Anterior cingulate cortex (tissue), 58 donors: Measurements from ENCODE around the gene TMEM131L.

Source experiments
- DNase-seq, 58 donors: peaks; one replicate each; lab custom pipeline; 2025; lab: John Stamatoyannopoulos, UW

TMEM131L gene

DNA sequence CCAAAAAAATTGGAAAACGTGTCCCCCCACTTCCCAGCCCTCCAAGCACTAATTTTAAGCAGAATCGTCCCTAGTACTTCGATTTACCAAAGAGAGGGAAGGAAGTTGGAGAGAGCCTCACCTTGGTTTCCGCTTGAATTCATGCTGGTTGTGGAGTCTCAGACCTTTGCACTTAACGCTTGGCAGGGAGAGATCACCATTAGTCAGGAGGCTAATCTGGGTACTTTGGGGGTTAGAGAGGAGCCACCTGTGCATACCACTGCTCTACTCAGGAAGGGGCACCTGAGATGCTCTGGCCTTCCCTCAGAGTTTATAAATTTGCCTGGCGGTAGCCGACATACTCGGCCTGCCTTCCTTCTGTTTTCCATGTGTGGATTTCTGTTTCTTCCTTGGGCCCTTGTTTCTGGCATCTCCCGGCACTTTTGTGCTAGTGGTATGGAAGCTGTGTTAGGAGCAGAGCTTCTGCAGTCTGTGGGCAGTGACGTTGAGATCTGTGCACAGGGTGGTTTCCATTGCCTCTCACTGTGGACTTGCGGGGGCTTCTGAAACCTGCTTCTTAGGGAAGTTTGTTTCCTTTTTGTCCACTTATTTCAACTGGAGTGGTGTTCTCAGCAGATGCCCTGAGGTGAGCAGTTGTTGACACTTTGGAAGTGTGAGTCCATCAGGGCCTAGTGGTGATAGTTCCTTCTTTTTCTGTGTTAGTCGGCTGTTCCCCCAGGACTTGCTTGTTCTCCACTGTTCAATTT lies 104.2 kb downstream of the TMEM131L start:
- no peak for DNase-seq

DNA sequence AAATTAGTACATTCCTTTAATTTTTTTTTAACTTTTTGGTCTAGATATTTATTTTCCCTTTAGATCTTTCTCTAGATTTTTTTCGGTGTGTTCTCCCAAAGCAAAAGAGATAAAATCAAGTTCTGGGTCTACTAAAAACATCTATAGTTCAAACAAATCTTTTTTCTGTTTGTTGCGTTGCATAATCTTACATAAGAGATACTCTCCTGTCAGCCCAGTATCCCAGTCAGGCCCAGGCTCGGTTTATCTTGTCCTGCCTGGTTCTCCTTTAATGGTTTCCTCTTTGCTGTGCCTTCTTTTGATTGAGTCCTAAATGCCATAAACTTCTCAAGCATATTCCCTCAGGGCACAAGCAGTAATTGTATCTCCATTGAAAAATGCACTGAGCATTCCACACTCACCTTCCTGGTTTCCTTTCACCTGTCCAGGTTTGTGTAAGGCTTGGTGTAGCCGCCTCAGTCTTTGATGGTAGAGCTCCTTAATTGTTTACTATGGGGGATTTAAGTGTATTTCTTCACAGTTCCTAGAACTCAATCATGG lies 104.9 kb downstream of the TMEM131L start:
- DNase-seq = no peak

DNA sequence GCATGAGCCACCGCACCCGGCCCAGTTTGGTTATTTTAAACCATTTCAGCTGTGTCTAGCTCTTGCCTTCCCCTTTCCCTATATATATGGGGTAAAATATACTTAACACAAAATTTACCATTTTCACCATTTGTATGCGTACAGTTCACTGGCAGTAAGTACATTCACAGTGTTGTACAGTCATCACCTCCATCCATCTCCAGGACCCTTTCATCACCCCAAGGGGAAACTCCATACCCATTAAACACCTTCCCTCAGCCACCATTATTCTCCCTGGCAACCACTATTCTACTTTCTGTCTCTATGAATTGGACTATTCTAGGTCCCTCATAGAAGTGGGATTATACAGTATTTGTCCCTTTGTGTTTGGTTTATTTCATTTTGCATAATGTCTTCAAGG lies 106.4 kb downstream of the TMEM131L start:
- DNase-seq = no peak

- no peak for DNase-seq
Measured at GRCh38 chr4:153573221-153573620, 107.1 kb downstream of the TMEM131L start.

- peak in 51 of 58 donors; percentile 3 to 83 (median 46) for DNase-seq
Measured at GRCh38 chr4:153573881-153574802, 108.0 kb downstream of the TMEM131L start.

DNA sequence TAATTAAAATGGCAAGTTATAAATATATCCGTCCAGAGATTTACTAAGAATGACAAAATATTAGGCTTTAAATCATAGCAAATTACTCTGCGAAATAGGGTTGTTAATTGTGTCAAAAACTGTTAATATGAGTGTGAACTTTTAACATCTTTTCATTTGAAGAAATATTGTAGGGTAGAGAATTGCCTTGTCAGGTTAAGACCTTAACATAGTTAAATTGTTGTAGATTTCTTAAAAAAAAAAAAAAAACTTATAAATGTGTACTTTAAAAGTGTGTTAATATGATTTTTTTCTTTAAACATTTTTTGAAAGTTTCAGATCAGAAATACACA lies 110.2 kb downstream of the TMEM131L start:
- no peak for DNase-seq

DNA sequence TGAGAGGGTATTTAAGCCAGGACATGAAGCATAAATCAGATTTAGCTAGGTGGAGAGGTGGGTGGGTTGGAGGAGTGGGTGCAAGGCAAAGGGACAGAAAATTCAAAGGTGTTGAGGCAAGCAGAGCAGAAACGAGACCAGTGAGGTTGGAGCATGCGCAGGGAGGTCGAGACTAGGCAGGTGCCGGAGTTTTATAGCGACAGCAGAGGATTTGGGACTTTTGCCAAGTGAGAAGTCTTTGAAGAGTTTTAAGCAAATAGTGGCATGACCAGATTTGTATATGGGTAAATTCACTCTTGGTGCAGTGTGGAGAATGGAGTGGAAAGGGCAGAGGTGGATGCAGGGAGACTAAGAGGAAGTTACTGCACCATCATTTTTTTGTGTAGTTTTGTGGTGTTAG lies 110.9 kb downstream of the TMEM131L start:
- no peak for DNase-seq

DNA sequence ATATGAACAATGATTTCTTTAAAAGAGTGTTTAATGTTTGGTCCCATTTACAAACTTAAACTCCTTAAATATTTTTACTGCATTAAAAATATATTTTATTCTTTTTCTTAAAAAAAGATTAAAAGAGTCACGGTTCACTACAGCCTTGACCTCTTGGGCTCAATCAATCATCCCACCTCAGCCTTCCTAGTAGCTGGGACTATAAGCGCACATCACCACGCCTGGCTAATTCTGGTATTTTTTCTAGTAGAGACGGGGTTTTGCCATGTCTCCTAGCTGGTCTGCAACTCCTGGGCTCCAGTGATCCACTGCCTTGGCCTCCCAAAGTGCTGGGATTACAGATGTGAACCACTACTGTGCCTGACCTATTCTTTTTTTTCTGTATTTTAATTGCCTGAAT lies 113.2 kb downstream of the TMEM131L start:
- no peak for DNase-seq

GRCh38 chr4:153579872-153580271 lies 113.7 kb downstream of the TMEM131L start:
- no peak for DNase-seq

GRCh38 chr4:153582954-153583702 lies 117.0 kb downstream of the TMEM131L start:
- no peak for DNase-seq

DNA sequence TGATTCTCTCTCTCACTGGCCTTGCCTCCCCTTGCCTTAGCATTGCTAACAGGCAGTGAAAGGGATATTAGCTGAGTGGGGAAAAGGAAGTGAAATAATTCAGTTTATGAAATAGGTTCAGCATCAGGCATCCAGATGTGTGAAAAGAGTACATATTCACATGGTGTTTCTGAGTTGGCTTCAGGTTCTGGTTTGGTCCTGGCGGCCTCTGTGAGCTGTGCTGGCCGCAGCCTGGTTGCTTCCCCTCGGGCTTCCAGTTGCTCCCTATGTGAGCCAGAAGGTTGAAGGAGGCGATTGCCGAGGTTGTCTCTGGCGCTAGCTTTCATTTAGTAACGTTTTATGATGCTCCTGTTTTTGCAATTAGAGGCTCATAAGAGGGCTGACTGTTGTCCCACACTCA lies 118.9 kb downstream of the TMEM131L start:
- no peak for DNase-seq

DNA sequence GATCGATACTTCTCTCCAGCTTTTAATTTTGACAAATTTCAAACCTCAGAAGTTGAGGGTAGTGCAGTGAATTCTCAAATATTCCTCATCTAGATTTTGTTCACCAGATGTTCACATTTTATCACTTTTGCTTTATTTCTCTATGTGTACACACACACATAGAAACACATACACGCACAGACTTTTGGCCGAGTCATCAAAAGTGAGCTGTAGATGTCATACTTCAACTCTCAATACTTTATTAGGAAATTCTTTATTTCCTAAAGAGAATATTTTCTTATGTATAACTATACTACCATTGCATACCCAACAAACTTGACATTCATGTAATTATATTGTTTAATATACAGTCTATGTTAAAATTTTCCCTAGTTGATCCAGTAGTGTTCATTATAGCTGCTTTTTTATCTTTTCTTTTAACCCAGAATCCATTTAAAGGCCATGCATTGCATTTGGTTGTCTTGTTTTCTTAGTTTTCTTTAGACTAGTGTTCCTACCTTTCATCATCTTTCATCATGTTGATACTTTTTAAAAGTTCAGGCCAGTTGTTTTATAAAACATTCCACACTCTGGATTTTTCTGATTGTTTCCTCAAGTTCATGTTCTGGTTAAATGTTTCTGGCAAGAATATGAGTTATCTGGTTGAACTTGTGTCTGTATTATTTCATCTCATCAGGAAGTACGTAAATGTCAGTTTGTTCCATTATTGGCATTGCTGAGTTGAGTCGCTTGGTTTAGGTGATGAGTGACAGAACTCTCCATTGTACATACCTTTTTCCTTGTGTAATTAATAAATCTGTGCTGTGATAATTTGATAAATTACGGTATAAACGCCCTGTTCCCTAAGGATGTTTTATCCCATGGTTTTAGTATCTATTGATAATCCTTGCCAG lies 123.8 kb downstream of the TMEM131L start:
- no peak for DNase-seq

DNA sequence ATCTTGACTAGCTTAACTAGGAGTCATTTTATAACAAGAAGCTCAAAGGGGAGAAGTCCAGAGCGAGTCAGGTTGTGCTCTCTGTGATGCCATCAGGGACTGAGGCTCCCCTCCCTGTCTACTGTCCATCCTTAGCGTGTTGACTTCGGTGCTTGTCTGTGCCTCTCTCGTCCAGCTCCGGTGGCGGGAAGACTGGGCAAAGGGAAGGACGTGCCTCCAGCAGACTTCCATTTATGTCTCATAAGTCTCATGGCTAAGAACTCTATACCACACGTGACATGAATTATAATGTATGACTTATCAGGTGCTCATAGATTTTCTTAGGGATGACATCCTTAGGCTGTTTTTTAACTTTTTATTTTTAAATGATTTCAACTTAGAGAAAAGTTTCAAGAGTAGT lies 125.3 kb downstream of the TMEM131L start:
- DNase-seq = no peak

- DNase-seq = no peak
Measured at GRCh38 chr4:153592064-153592463, 125.9 kb downstream of the TMEM131L start.

GRCh38 chr4:153593161-153593560 lies 127.0 kb downstream of the TMEM131L start:
- DNase-seq = no peak

- no peak for DNase-seq
Measured at GRCh38 chr4:153594210-153594609, 128.1 kb downstream of the TMEM131L start.

DNA sequence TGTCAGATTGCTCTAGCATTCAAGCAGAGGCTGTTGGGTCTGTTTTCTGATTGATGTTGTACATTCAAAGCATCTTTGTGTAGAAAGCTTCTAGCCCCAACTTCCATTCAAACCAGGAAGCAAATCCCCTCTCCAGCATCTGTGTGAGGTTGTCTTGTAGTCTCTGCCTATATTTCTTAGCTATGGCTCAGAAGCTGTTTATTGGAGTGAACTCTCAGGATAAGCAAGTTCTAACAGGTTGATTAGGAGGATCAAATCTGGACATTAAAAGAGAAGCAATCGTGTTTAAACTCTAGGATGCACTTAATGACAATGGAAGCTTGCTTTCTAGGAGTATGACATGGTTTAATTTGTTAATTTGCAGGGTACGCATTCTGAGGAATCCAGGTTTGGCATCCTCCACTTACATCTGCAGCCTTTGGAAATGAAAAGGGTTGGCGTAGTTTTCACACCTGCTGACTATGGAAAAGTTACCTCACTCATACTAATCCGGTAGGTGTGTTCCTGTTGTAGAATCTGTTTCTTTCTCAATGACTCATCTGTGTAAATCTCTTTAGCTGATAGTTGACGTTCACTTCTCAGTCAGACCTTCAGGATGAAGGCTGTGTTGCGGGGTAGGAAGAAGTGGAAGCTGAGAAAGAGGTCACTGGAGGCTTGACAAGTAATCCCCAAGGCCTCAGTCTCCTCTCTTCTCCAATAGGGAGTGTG lies 129.9 kb downstream of the TMEM131L start:
- DNase-seq = no peak

DNA sequence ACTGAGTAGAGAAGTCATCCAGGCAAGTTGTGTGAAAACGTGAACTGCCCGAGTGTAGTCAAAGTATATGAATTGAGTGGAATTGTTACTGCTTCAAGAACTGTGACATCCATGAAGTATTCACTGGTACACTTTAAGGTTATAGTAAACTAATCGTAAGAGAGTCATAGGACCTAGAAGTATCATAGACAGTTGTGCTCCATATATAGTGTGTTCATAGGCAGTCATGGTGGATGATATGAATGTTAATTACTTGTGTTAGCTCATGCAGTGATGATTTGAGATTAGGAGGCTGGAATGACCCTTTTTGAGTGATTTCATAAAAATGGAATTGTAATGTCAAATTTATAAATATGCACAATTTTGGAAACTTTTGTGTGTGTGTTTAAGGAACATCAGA lies 136.6 kb downstream of the TMEM131L start:
- no peak for DNase-seq

- no peak for DNase-seq
Measured at GRCh38 chr4:153603258-153603657, 137.1 kb downstream of the TMEM131L start.
